Uterus (tissue), 2 donors: ENCODE data around the gene MS4A5.

Experiments used
- POLR2A ChIP-seq, 2 donors: fragments of 450-650 bp; IDR thresholded peaks; one replicate each; pipeline ENCODE4 v1.6.1; 2016; ENCODE audit warnings: antibody characterized with exemption in 2 of 2, mild to moderate bottlenecking in 1 of 2, moderate library complexity in 1 of 2
- TF ChIP-seq, protein P1 (sequence below), 4 experiments: fragments of 200-600 bp in 2 of 4; fragments of 450-650 bp in 2 of 4; sonication (generic) in 2 of 4; IDR thresholded peaks; one replicate each; pipeline ENCODE4 v1.5.1; 2016 to 2019; ENCODE audit warnings: antibody characterized with exemption in 4 of 4, mild to moderate bottlenecking in 2 of 4, moderate library complexity in 1 of 4

DNA sequence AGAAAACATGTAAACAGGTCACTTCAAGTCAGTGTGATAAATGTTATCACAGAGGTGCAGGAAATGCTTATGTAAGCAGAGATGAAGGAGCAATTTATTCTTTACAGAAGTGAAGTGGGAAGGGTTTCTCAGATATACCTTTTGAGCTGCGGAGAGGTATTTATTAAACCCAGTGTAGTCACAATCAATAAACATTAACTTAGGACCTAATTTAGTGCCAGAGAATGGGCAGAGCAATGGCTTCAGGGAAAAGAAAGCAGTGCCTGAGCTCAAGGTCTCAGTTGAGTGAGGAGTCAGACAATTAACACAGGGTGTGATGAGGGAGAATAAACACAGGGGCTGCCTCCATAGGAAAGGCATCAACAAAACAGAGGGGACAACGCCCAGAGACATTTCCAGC, 1.9 kb downstream of the MS4A5 start:
- TF ChIP-seq, protein P1, sequence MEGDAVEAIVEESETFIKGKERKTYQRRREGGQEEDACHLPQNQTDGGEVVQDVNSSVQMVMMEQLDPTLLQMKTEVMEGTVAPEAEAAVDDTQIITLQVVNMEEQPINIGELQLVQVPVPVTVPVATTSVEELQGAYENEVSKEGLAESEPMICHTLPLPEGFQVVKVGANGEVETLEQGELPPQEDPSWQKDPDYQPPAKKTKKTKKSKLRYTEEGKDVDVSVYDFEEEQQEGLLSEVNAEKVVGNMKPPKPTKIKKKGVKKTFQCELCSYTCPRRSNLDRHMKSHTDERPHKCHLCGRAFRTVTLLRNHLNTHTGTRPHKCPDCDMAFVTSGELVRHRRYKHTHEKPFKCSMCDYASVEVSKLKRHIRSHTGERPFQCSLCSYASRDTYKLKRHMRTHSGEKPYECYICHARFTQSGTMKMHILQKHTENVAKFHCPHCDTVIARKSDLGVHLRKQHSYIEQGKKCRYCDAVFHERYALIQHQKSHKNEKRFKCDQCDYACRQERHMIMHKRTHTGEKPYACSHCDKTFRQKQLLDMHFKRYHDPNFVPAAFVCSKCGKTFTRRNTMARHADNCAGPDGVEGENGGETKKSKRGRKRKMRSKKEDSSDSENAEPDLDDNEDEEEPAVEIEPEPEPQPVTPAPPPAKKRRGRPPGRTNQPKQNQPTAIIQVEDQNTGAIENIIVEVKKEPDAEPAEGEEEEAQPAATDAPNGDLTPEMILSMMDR (IDR thresholded peaks at IDR 0.05) = no peak
- TF ChIP-seq POLR2A (IDR thresholded peaks at IDR 0.05) = no peak
